OCI-LY3 (cell line): ENCODE results near the gene TRIM7.

Experiments used
- EZH2phosphoT487 ChIP-seq: fragments of 200-600 bp; shearing (Covaris generic); IDR thresholded peaks from 2 replicates; pipeline ENCODE4 v1.6.1; 2018; ENCODE audit warnings: antibody characterized with exemption, mixed run types, low read depth
- TF ChIP-seq, protein P1 (sequence below): fragments of 200-600, 300-600 bp; sonication (generic); IDR thresholded peaks from 2 replicates; pipeline ENCODE4 v1.5.1; 2014; ENCODE audit warnings: antibody characterized with exemption, low read length, low read depth

DNA sequence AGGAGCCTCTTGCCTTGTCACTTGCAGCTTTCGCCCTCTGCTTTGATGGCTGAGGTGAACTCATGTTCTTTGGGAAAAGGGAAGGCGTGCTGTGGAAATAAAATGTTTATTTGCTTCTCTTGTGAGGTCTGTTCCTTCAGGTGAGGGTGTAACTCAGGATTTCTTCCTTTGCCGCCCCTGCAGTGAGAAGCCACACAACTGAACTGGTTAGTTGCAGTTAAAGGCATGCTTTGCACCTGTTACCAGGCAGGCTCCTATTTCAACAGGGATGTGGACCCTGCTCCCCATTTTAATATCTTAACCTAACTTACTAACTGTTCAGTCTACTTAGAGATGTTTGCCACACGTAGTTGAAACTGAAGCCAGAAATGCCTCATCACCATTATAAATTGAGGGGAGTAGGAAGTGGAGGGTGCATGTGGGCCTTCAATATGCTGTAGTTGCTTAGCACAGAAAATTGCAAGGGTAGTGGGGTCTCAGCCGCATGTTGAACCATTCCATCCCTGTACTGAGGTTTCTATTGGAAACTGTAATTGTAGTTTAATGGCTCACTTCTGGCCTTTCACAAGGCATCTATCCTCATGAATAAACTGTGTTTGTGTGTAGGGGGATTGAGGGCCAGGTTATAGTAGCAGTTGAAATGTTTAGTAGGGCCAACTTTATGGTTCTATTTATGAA lies 30.8 kb upstream of the TRIM7 start:
- TF ChIP-seq, protein P1, sequence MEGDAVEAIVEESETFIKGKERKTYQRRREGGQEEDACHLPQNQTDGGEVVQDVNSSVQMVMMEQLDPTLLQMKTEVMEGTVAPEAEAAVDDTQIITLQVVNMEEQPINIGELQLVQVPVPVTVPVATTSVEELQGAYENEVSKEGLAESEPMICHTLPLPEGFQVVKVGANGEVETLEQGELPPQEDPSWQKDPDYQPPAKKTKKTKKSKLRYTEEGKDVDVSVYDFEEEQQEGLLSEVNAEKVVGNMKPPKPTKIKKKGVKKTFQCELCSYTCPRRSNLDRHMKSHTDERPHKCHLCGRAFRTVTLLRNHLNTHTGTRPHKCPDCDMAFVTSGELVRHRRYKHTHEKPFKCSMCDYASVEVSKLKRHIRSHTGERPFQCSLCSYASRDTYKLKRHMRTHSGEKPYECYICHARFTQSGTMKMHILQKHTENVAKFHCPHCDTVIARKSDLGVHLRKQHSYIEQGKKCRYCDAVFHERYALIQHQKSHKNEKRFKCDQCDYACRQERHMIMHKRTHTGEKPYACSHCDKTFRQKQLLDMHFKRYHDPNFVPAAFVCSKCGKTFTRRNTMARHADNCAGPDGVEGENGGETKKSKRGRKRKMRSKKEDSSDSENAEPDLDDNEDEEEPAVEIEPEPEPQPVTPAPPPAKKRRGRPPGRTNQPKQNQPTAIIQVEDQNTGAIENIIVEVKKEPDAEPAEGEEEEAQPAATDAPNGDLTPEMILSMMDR, result no peak
- no peak for TF ChIP-seq EZH2phosphoT487
